Ishikawa (cell line): ENCODE data around the gene LBHD2.
A peak's percentile ranks its signal among the peaks of the same experiment; 100 is the strongest.

Experiments used
- CEBPB ChIP-seq: IDR thresholded peaks from 2 replicates; pipeline ENCODE4 v1.6.1; 2012
- CREB1 ChIP-seq: IDR thresholded peaks from 2 replicates; pipeline ENCODE4 v1.6.1; 2012; ENCODE audit warnings: low read depth
- EGR1 ChIP-seq: IDR thresholded peaks from 2 replicates; pipeline ENCODE4 v1.6.1; 2012
- EP300 ChIP-seq: IDR thresholded peaks from 2 replicates; pipeline ENCODE4 v1.6.1; 2012; ENCODE audit warnings: borderline replicate concordance
- FOXM1 ChIP-seq: IDR thresholded peaks from 2 replicates; pipeline ENCODE4 v1.6.1; 2012; ENCODE audit warnings: low read depth, borderline replicate concordance
- NFIC ChIP-seq: IDR thresholded peaks from 2 replicates; pipeline ENCODE4 v1.6.1; 2012
- RAD21 ChIP-seq: IDR thresholded peaks from 2 replicates; pipeline ENCODE4 v1.6.1; 2012; ENCODE audit warnings: low read depth
- TAF1 ChIP-seq: IDR thresholded peaks from 2 replicates; pipeline ENCODE4 v1.6.1; 2012; ENCODE audit warnings: low read depth, mild to moderate bottlenecking
- TCF12 ChIP-seq: IDR thresholded peaks from 2 replicates; pipeline ENCODE4 v1.6.1; 2012; ENCODE audit warnings: low read depth
- TEAD4 ChIP-seq: IDR thresholded peaks from 2 replicates; pipeline ENCODE4 v1.6.1; 2012
- YY1 ChIP-seq: IDR thresholded peaks from 2 replicates; pipeline ENCODE4 v1.6.1; 2012; ENCODE audit warnings: low read depth
- ZBTB7A ChIP-seq: IDR thresholded peaks from 2 replicates; pipeline ENCODE4 v1.6.1; 2012; ENCODE audit warnings: low read depth
- TF ChIP-seq, protein P1 (sequence below): IDR thresholded peaks from 2 replicates; pipeline ENCODE4 v1.6.1; 2012
- TF ChIP-seq, protein P2 (sequence below): IDR thresholded peaks from 2 replicates; pipeline ENCODE4 v1.6.1; 2012; ENCODE audit warnings: low read depth, mild to moderate bottlenecking
- TF ChIP-seq, protein P3 (sequence below): IDR thresholded peaks from 2 replicates; pipeline ENCODE4 v1.6.1; 2012

The LBHD2 gene

DNA sequence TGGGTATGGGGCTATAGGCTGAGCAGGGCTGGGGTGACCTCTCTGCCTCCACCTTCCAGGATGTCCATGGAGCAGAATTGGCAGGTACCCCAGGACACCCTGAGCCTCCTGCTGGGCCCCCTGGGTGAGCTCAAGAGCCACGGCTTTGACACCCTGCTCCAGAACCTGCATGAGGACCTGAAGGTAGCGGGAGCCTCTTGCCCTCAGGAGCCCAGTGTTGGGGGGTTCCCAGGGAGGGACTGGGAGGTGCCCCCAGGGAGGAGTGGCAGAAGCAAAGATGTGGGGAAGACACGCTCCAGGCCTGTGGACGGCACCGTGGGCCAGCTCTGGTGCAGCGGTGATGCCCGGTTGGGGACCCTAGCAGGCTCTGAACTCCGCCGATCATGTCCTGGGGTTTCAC lies 47.6 kb downstream of the LBHD2 start:
- TF ChIP-seq TEAD4 (no peak), EP300 (no peak), TAF1 (no peak), RAD21 (no peak), NFIC (no peak), EGR1 (no peak), CREB1 (no peak), FOXM1 (no peak), YY1 (no peak), TCF12 (no peak)
- TF ChIP-seq, protein P1, sequence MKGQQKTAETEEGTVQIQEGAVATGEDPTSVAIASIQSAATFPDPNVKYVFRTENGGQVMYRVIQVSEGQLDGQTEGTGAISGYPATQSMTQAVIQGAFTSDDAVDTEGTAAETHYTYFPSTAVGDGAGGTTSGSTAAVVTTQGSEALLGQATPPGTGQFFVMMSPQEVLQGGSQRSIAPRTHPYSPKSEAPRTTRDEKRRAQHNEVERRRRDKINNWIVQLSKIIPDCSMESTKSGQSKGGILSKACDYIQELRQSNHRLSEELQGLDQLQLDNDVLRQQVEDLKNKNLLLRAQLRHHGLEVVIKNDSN: no peak
- TF ChIP-seq, protein P2, sequence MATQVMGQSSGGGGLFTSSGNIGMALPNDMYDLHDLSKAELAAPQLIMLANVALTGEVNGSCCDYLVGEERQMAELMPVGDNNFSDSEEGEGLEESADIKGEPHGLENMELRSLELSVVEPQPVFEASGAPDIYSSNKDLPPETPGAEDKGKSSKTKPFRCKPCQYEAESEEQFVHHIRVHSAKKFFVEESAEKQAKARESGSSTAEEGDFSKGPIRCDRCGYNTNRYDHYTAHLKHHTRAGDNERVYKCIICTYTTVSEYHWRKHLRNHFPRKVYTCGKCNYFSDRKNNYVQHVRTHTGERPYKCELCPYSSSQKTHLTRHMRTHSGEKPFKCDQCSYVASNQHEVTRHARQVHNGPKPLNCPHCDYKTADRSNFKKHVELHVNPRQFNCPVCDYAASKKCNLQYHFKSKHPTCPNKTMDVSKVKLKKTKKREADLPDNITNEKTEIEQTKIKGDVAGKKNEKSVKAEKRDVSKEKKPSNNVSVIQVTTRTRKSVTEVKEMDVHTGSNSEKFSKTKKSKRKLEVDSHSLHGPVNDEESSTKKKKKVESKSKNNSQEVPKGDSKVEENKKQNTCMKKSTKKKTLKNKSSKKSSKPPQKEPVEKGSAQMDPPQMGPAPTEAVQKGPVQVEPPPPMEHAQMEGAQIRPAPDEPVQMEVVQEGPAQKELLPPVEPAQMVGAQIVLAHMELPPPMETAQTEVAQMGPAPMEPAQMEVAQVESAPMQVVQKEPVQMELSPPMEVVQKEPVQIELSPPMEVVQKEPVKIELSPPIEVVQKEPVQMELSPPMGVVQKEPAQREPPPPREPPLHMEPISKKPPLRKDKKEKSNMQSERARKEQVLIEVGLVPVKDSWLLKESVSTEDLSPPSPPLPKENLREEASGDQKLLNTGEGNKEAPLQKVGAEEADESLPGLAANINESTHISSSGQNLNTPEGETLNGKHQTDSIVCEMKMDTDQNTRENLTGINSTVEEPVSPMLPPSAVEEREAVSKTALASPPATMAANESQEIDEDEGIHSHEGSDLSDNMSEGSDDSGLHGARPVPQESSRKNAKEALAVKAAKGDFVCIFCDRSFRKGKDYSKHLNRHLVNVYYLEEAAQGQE: no peak
- TF ChIP-seq, protein P3, sequence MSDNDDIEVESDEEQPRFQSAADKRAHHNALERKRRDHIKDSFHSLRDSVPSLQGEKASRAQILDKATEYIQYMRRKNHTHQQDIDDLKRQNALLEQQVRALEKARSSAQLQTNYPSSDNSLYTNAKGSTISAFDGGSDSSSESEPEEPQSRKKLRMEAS: no peak

DNA sequence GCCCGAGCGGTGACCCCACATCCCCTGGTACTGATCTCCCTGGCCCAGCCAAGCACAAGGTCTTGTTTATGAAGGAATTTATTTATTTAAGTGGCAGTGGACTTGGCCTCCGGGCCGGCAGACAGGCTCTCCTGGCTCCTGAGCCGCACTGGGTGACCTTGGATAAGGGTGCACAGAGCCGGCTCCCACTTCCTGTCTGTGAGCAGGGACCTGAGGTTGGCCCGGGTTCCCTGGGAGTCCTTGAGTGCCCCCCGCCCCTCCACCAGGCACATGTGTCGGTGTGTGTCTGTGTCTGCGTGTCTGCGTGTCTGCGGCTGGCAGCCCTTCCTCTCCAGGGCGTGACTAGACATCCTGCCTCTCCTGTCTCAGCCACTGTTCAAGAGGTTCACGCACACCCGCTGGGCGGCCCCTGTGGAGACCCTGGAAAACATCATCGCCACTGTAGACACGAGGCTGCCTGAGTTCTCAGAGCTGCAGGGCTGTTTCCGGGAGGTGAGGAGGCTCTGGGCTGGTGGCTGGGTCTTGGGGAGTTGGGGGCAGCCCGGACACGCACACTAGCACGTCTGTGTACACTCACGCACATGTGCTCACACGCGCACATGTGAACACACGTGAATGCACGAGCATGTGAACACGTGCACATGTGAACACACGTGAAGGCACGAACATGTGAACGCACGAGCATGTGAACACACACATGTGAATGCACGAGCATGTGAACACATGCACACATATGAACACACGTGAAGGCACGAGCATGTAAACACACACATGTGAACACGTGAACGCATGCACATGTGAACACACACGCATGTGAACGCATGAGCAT lies 48.6 kb downstream of the LBHD2 start:
- TF ChIP-seq, protein P3: peak; percentile 20; the same call in 1 of the 2 replicates
- no peak for TF ChIP-seq FOXM1

DNA sequence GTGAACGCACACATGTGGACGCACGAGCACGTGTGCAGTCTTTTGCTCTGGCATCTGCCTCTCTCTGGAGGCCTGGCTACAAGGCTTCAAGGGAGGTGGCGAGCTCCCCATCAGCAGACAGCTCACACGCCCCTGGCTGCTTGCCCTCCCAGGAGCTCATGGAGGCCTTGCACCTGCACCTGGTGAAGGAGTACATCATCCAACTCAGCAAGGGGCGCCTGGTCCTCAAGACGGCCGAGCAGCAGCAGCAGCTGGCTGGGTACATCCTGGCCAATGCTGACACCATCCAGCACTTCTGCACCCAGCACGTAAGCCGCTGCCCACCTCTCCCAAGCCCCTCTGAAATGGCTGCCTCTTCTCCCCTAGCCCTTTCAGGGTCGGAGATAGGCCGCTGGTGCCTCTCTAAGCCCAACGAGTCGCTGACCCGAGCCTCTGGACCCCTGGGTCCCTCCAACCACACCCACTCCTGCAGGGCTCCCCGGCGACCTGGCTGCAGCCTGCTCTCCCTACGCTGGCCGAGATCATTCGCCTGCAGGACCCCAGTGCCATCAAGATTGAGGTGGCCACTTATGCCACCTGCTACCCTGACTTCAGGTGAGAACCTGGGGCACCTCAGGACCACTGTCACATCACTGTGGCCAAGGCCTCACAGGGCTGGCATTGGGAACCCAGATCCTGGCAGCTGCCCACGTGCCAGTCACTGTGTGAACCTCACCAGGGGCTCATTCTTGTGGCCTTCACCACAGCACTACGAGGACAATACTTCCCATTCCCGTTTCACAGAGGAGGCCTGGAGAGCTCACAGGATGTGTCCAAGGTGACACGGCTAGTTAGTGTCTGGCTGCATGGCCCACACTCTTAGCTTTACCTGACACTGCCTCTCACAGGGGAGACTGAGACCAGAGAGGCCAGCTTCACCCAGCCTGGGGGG lies 49.5 kb downstream of the LBHD2 start:
- TF ChIP-seq CEBPB: no peak
- TF ChIP-seq CREB1: no peak
- TF ChIP-seq TAF1: no peak
- TF ChIP-seq TEAD4: no peak
- TF ChIP-seq NFIC: no peak
- no peak for TF ChIP-seq YY1

DNA sequence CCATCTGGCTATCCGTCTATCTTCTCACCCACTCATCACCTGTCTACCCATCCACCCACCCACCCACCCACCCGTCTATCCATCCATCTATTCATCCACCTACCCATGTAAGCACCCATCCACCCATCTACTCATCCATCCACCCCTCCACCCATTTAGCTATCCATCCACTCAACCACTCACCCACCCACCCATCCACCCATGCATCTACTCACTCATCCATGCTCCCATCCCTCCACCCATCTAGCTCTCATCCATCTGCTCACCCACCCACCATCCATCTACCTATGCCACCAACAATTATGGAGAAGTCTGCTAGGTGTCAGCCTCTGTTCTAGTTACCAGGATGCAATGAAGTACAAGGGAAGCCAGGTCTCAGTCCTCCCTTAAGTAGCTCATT lies 50.4 kb downstream of the LBHD2 start:
- no peak for TF ChIP-seq RAD21
- TF ChIP-seq YY1: no peak
- no peak for TF ChIP-seq TAF1
- no peak for TF ChIP-seq CEBPB
- TF ChIP-seq ZBTB7A: no peak
- no peak for TF ChIP-seq EP300

DNA sequence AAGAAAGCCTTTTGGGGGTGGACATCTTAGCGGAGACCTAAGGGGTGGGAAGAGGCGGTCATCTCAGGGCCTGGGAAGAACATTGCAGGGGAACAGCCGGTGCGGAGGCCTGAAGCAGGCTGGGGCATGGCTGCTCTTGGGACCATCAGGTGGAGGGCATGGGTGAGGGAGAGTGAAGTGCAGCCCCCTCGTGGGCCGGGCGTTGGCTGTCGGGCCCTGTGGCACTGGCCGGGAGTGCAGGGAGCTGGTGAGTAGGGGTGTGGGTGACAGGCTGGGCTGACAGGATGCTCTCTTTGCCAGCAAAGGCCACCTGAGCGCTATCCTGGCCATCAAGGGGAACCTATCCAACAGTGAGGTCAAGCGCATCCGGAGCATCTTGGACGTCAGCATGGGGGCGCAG lies 50.9 kb downstream of the LBHD2 start:
- TF ChIP-seq EGR1 (no peak), CEBPB (no peak), CREB1 (no peak), ZBTB7A (no peak)
- TF ChIP-seq, protein P1: no peak
- TF ChIP-seq, protein P2: no peak
